BJ (cell line): ENCODE results near the gene DLL1. TPM values are rescaled to one million over a fixed set of nuclear protein-coding genes. Genes with fewer than 3 reads are reported as not detected.

Experiments
- CTCF ChIA-PET: fragments of 350-600 bp; formaldehyde crosslinking; extraction: SDS; loops from one replicate; lab custom pipeline; 2021; ENCODE audit warnings: antibody characterized with exemption, inconsistent platforms; lab: Yijun Ruan, JAX
- POLR2A ChIA-PET: fragments of 300-600 bp; sonication (Branson Sonifier 250); formaldehyde crosslinking; extraction: SDS; loops from one replicate; lab custom pipeline; 2021; ENCODE audit warnings: antibody characterized with exemption; lab: Charles Lee
- DNase-seq: peaks from one replicate; pipeline ENCODE4 v3.0.0-alpha.2; 2011; ENCODE audit warnings: low read depth
- H3K27me3 ChIP-seq: 2 replicates; pipeline ENCODE4 v1.6.0; 2011; ENCODE audit warnings: low read length; ENCODE audit not compliant: control insufficient read depth, insufficient read depth
- H3K36me3 ChIP-seq: 2 replicates; pipeline ENCODE4 v1.5.1; 2011; ENCODE audit warnings: low read length; ENCODE audit not compliant: control insufficient read depth, insufficient read depth
- H3K4me3 ChIP-seq: 2 replicates; pipeline ENCODE4 v1.5.1; 2011; ENCODE audit warnings: low read depth, mild to moderate bottlenecking, control low read depth, low read length
- polyA plus RNA-seq: library from polyadenylated mRNA; depleted of rRNA; stranded (reverse); fragments of >200 nt; gene quantifications from 2 replicates; pipeline ENCODE4 v1.2.3, GENCODE V29; 2011
- TF ChIP-seq, protein P1 (sequence below): IDR thresholded peaks from 2 replicates; pipeline ENCODE4 v1.5.1; 2011; ENCODE audit warnings: low read depth, mild to moderate bottlenecking, control low read depth, inconsistent platforms, low read length, moderate library complexity; ENCODE audit not compliant: insufficient read depth

DLL1 gene
- polyA plus RNA-seq, 1 experiment = 0.53 TPM

DNA sequence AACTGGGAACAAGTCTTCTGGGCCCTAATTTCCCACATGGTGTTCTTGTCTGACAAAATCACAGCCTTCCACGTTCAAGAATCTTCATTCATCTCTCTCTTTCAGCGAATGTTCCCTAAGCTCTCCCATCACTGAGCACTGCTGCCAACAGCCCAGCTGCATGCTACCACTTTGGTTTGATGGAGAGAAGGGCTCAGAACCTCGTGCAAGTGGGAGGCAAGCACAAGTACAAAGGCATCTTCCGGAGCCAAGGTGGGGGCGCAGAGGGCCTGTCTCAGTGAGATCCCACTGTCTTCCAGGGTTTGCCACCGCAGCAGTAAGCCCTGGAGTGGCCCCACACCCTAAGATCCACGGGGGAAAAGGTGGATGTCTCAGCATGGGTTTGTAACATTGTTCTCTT lies 17.2 kb downstream of the DLL1 start:
- ChIA-PET CTCF (interaction anchor here (0.8 to 1.2 kb wide), 2 partner anchors 19 to 243 kb away, joined by 3 read pairs; no protein-coding TSS in a partner anchor), POLR2A (no interaction called here)
- H3K4me3 ChIP-seq = no peak overlapping the region
- H3K27me3 ChIP-seq = peaks cover 1% of the 10 kb centered on the region; the same call in 1 of the 2 replicates
- H3K36me3 ChIP-seq = no peaks in the 10 kb centered on the region
- TF ChIP-seq, protein P1, sequence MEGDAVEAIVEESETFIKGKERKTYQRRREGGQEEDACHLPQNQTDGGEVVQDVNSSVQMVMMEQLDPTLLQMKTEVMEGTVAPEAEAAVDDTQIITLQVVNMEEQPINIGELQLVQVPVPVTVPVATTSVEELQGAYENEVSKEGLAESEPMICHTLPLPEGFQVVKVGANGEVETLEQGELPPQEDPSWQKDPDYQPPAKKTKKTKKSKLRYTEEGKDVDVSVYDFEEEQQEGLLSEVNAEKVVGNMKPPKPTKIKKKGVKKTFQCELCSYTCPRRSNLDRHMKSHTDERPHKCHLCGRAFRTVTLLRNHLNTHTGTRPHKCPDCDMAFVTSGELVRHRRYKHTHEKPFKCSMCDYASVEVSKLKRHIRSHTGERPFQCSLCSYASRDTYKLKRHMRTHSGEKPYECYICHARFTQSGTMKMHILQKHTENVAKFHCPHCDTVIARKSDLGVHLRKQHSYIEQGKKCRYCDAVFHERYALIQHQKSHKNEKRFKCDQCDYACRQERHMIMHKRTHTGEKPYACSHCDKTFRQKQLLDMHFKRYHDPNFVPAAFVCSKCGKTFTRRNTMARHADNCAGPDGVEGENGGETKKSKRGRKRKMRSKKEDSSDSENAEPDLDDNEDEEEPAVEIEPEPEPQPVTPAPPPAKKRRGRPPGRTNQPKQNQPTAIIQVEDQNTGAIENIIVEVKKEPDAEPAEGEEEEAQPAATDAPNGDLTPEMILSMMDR = no peak
- no peak for DNase-seq

DNA sequence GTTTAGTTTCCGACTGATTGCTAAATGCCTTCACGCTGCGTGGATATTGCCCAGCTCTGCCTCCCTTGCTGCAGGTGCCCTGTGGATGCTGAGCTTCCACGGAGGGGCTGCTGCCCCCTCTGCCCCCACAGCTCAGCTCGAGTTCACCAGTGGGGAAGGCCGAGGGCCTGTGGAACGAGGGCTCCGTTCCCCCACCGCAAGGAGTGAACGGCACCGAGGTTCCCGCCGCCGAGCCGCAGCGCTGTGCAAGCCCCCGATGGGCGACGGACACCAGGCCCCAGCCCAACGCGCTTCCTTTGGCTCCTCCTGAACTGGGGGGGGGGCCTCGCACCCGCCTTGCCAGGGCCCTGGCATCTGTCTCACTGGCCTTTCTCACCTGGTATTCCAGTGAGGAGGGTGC lies 17.7 kb downstream of the DLL1 start:
- Histone ChIP-seq H3K27me3 (peaks cover 1% of the 10 kb centered on the region; the same call in 1 of the 2 replicates), H3K4me3 (no peak overlapping the region), H3K36me3 (no peaks in the 10 kb centered on the region)
- POLR2A ChIA-PET = no interaction called here
- DNase-seq = no peak
- TF ChIP-seq, protein P1 = no peak
- CTCF ChIA-PET = interaction anchor here (0.8 to 1.2 kb wide), 2 partner anchors 20 to 244 kb away, joined by 3 read pairs; no protein-coding TSS in a partner anchor

DNA sequence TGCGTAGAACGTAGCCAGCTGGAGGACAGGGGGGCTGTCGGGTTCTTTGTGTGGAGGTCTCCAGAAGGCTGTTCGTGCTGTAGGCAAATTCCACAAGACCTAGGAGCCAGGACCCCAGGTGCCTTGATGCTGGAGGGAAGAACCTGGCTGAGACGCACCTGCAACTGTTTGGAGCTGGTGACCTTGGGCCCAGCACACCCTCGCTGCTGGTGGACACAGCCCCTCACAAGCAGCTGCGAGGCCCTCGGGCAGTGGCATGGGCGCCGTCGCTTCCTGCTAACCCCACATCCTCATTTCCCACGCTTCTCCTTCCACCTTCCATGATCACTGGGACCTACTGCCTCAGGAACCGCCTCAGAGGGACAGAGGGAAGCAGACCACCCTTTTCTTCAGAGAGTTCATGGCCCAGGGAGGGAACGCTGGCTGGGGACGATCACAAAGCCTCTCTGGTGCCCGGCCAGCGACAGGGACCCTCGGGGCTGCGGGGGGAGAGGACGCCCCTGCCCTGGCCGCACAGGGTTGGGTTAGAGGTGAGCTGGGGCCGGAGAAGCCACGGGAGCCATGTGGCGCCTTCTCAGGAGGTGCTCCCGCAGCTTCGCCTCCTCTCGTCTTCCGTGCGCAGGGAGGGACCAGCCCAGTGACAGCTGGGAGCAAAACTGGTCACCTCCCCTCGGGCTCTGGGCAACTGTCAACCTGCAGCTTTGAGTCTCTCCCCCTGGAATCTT lies 18.4 kb downstream of the DLL1 start:
- Histone ChIP-seq H3K27me3 (peaks cover 1% of the 10 kb centered on the region; the same call in 1 of the 2 replicates), H3K4me3 (no peak overlapping the region), H3K36me3 (no peaks in the 10 kb centered on the region)
- ChIA-PET POLR2A (no interaction called here), CTCF (interaction anchor here (1.2 kb wide), 1 partner anchor 21 kb away, joined by 3 read pairs; no protein-coding TSS in a partner anchor)
- DNase-seq = no peak
- TF ChIP-seq, protein P1 = no peak

DNA sequence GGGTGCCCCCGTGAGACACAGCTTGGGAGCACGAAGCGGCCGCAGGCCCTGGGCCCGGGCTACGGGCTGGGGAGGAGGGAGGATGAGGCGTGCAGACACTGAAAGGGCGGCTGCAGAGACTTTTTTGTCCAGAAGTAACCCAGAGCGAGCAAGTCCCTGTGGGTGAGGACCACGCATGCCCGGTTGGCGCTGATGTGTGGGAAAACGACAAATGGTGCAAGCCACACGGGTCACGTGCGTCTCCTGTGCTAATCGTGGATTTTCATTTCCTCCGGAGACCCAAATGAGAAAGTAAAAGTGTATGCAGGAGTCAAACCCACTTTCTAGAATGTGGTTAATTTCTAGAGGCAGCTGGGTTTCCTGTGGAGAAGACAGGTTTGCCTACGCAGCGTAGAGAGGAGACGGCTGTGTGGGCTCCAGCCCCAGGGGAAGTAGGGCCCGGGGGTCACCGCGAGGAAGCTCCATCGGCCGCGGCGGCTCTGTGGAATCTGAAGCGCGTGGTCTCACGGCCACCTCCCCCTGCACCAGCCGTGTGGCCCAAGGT lies 19.0 kb downstream of the DLL1 start:
- TF ChIP-seq, protein P1 = no peak
- ChIA-PET POLR2A (no interaction called here), CTCF (no interaction called here)
- Histone ChIP-seq H3K4me3 (no peak overlapping the region), H3K36me3 (no peaks in the 10 kb centered on the region), H3K27me3 (peaks cover 1% of the 10 kb centered on the region; the same call in 1 of the 2 replicates)
- no peak for DNase-seq

DNA sequence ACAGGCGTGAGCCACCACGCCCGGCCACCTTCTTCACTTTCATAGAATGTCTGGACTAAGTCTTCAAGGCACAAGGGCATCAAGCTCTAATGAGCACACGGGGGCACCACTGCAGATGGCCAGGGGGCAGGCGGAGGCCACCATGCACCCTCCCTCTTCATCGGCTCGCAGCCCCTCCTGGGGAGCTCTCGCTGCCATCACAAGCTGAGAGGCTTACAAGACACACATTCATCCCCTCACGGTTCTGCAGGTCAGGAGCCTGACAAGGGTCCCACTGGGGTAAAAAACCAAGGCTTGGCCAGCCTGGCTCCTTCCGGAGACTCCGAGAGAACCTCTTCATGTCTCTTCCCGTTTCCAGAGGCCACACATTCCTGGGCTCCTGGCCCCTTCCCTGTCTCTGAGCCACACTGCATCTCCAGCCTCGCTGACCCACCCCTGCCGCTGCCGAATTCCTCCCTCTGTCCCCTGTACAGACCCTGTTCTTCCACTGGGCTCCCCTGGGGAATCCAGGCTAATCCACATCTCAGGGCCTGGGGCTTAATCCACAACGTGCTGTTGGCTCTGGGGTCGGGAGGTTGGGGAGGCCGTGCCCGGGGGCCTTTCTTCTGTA lies 19.8 kb downstream of the DLL1 start:
- Histone ChIP-seq H3K4me3 (no peak overlapping the region), H3K27me3 (no peaks in the 10 kb centered on the region), H3K36me3 (no peaks in the 10 kb centered on the region)
- ChIA-PET POLR2A (no interaction called here), CTCF (no interaction called here)
- TF ChIP-seq, protein P1 = no peak
- DNase-seq = no peak
